Measurements from ENCODE around the gene MRPL37.
"Not testable (repeated sequence)": the region's sequence is repeated elsewhere in the genome, so short reads cannot be mapped to it uniquely, and the experiment has no call there.

MRPL37 gene

GRCh38 chr1:54199765-54200518 is at the start of gene MRPL37, which contains the start of gene CYB5RL:
Gene MRPL37, plus strand, starts transcription at chr1:54200167. Its CDS starts 77 bp downstream, at chr1:54200244.
Gene CYB5RL, minus strand, starts transcription at chr1:54200030. Its CDS starts 4,414 bp downstream, at chr1:54195616.
- peak; percentile 94 for DNase-seq

GRCh38 chr1:54151013-54151412 is 49.0 kb upstream of the MRPL37 start:
- no peak for DNase-seq

- DNase-seq, result no peak
Measured at GRCh38 chr1:54152696-54153095, 47.3 kb upstream of the MRPL37 start, which contains the start of gene CDCP2. Gene CDCP2, minus strand, starts transcription at chr1:54153000. Its CDS starts 78 bp downstream, at chr1:54152922.

GRCh38 chr1:54153535-54154439 is 46.2 kb upstream of the MRPL37 start:
- DNase-seq, result peak; percentile 68

GRCh38 chr1:54156201-54156600 is 43.8 kb upstream of the MRPL37 start:
- DNase-seq, result no peak

GRCh38 chr1:54156986-54157385 is 43.0 kb upstream of the MRPL37 start:
- no peak for DNase-seq

GRCh38 chr1:54157401-54157800 is 42.6 kb upstream of the MRPL37 start:
- no peak for DNase-seq

GRCh38 chr1:54158071-54158470 is 41.9 kb upstream of the MRPL37 start:
- DNase-seq, result no peak

- no peak for DNase-seq
Measured at GRCh38 chr1:54159733-54160316, 40.1 kb upstream of the MRPL37 start.

GRCh38 chr1:54160351-54160750 is 39.6 kb upstream of the MRPL37 start:
- DNase-seq, result no peak

GRCh38 chr1:54161495-54162168 is 38.3 kb upstream of the MRPL37 start:
- DNase-seq, result no peak

GRCh38 chr1:54163051-54163450 is 36.9 kb upstream of the MRPL37 start:
- no peak for DNase-seq

GRCh38 chr1:54163573-54163972 is 36.4 kb upstream of the MRPL37 start:
- DNase-seq, result no peak

- DNase-seq, result no peak
Measured at GRCh38 chr1:54165146-54165545, 34.8 kb upstream of the MRPL37 start.

- not testable (repeated sequence) for DNase-seq
Measured at GRCh38 chr1:54166357-54166756, 33.6 kb upstream of the MRPL37 start.

GRCh38 chr1:54167422-54168139 is 32.4 kb upstream of the MRPL37 start:
- no peak for DNase-seq

- no peak for DNase-seq
Measured at GRCh38 chr1:54168206-54168965, 31.6 kb upstream of the MRPL37 start.

- no peak for DNase-seq
Measured at GRCh38 chr1:54169068-54169467, 30.9 kb upstream of the MRPL37 start.

- no peak for DNase-seq
Measured at GRCh38 chr1:54171016-54171415, 29.0 kb upstream of the MRPL37 start.

GRCh38 chr1:54171606-54172005 is 28.4 kb upstream of the MRPL37 start:
- no peak for DNase-seq

Measured in right forelimb (tissue), 1 donor.